Thyroid gland (tissue), 4 donors: Measurements from ENCODE around the gene BUD23.

ENCODE experiments used
- POLR2A ChIP-seq, 2 donors: fragments of 450-650 bp; IDR thresholded peaks; one replicate each; pipeline ENCODE4 v1.6.1; 2017; ENCODE audit warnings: antibody characterized with exemption in 2 of 2, mild to moderate bottlenecking in 2 of 2, moderate library complexity in 1 of 2
- TF ChIP-seq, protein P1 (sequence below), 6 experiments: fragments of 200-600 bp in 3 of 6; fragments of 450-650 bp in 3 of 6; sonication (generic) in 3 of 6; IDR thresholded peaks; one replicate each; pipeline ENCODE4 v1.5.1; 2016 to 2019; ENCODE audit warnings: antibody characterized with exemption in 6 of 6, mild to moderate bottlenecking in 2 of 6, inconsistent platforms in 1 of 6, moderate library complexity in 1 of 6

DNA sequence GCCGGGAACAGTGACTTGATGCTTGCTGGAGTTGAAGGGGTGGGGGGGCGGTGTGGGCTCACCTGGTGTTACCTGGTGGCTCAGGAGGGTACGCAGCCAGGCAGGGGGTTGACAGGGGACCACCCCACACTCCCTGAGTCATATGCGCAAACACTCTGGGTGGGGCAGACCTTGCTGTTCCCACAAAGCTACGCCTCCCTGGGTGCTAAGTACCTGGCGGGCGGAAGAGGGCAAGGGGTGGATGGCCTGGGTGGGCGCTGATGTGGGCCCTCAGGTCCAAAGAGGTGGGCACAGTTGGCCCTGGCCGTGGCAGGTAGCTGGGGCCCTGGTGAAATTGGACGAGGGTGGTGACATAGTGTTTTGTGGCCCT lies 22.1 kb downstream of the BUD23 start:
- TF ChIP-seq POLR2A (IDR thresholded peaks at IDR 0.05), result no peak
- TF ChIP-seq, protein P1, sequence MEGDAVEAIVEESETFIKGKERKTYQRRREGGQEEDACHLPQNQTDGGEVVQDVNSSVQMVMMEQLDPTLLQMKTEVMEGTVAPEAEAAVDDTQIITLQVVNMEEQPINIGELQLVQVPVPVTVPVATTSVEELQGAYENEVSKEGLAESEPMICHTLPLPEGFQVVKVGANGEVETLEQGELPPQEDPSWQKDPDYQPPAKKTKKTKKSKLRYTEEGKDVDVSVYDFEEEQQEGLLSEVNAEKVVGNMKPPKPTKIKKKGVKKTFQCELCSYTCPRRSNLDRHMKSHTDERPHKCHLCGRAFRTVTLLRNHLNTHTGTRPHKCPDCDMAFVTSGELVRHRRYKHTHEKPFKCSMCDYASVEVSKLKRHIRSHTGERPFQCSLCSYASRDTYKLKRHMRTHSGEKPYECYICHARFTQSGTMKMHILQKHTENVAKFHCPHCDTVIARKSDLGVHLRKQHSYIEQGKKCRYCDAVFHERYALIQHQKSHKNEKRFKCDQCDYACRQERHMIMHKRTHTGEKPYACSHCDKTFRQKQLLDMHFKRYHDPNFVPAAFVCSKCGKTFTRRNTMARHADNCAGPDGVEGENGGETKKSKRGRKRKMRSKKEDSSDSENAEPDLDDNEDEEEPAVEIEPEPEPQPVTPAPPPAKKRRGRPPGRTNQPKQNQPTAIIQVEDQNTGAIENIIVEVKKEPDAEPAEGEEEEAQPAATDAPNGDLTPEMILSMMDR (IDR thresholded peaks at IDR 0.05), result no peak
